GM19438 (cell line): ENCODE results near the gene KCNQ2.

Source experiments
- ATAC-seq: cut with Tn5 transposase; IDR thresholded peaks from one replicate; pipeline ENCODE4 v1.9.1; 2021; ENCODE audit warnings: low read depth; ENCODE audit not compliant: unreplicated experiment

Gene KCNQ2

GRCh38 chr20:63363013-63363957 is 109.2 kb downstream of the KCNQ2 start:
- ATAC-seq: no peak

- ATAC-seq: no peak
Measured at GRCh38 chr20:63362436-63363009, 109.9 kb downstream of the KCNQ2 start.

- no peak for ATAC-seq
Measured at GRCh38 chr20:63361519-63362435, 110.7 kb downstream of the KCNQ2 start.

- no peak for ATAC-seq
Measured at GRCh38 chr20:63360850-63361518, 111.5 kb downstream of the KCNQ2 start, which contains the start of gene CHRNA4. CHRNA4 (minus strand) TSS chr20:63361349; CDS start chr20:63361165, 184 bp downstream.

GRCh38 chr20:63359937-63360849 is 112.3 kb downstream of the KCNQ2 start:
- ATAC-seq: no peak

- ATAC-seq: no peak
Measured at GRCh38 chr20:63359164-63359934, 113.1 kb downstream of the KCNQ2 start.

GRCh38 chr20:63357921-63358905 is 114.2 kb downstream of the KCNQ2 start:
- ATAC-seq: no peak

- ATAC-seq: no peak
Measured at GRCh38 chr20:63356931-63357879, 115.2 kb downstream of the KCNQ2 start.

GRCh38 chr20:63356511-63356910 is 115.9 kb downstream of the KCNQ2 start:
- no peak for ATAC-seq

GRCh38 chr20:63355781-63356295 is 116.6 kb downstream of the KCNQ2 start:
- ATAC-seq: no peak

- no peak for ATAC-seq
Measured at GRCh38 chr20:63354636-63355350, 117.7 kb downstream of the KCNQ2 start.

GRCh38 chr20:63352811-63353221 is 119.6 kb downstream of the KCNQ2 start:
- ATAC-seq: no peak

- ATAC-seq: no peak
Measured at GRCh38 chr20:63351811-63352591, 120.5 kb downstream of the KCNQ2 start.

- no peak for ATAC-seq
Measured at GRCh38 chr20:63351326-63351700, 121.1 kb downstream of the KCNQ2 start.
